ENCODE data around the gene SGSH. TPM values are rescaled to one million over a fixed set of nuclear protein-coding genes. Genes with fewer than 3 reads are reported as not detected.

The SGSH gene
- total RNA-seq, 1 donor: 17.6 TPM

DNA sequence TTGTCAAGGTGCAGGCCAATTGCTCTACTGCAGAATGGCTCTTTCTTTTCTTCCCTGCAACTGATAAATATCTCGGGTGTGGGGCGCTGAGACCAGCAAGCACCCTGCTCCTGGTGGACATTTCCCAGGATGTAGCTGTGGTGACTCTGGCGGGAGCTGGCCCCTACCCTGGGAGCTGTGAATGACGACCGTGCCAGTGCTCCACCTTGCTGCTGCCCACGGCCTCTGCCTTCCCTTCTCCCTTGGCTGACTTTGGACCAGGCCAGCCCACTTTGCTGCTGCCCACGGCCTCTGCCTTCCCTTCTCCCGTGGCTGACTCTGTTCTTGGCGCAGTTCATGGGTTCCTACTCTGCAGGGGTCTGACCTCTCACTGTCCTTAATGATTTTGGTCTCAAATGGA, 34.2 kb downstream of the SGSH start:
- no peak for DNase-seq (ENCODE audit: low read depth)
- H3K4me3 ChIP-seq (ENCODE audit: low read depth, low read length): no peak overlapping the region
- TF ChIP-seq, protein P1, sequence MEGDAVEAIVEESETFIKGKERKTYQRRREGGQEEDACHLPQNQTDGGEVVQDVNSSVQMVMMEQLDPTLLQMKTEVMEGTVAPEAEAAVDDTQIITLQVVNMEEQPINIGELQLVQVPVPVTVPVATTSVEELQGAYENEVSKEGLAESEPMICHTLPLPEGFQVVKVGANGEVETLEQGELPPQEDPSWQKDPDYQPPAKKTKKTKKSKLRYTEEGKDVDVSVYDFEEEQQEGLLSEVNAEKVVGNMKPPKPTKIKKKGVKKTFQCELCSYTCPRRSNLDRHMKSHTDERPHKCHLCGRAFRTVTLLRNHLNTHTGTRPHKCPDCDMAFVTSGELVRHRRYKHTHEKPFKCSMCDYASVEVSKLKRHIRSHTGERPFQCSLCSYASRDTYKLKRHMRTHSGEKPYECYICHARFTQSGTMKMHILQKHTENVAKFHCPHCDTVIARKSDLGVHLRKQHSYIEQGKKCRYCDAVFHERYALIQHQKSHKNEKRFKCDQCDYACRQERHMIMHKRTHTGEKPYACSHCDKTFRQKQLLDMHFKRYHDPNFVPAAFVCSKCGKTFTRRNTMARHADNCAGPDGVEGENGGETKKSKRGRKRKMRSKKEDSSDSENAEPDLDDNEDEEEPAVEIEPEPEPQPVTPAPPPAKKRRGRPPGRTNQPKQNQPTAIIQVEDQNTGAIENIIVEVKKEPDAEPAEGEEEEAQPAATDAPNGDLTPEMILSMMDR (IDR thresholded peaks at IDR 0.05; ENCODE audit: insufficient read depth, low read length): no peak

DNA sequence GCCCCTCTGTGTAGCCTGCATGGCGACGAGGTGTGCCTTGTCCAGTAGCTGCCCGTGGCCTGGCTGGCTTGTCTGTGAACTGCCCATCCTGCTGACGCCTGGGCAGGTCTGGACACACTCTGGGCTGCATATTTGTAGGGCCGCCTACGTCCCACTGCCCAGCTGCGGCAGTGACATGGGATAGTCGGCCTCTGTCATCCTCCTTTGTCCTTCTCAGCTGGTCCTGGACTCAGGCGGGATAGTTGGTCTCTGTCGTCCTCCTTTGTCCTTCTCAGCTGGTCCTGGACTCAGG, 35.8 kb downstream of the SGSH start:
- no peak overlapping the region for H3K4me3 ChIP-seq (ENCODE audit: low read depth, low read length)
- DNase-seq (ENCODE audit: low read depth): no peak
- TF ChIP-seq, protein P1 (IDR thresholded peaks at IDR 0.05; ENCODE audit: insufficient read depth, low read length): no peak

DNA sequence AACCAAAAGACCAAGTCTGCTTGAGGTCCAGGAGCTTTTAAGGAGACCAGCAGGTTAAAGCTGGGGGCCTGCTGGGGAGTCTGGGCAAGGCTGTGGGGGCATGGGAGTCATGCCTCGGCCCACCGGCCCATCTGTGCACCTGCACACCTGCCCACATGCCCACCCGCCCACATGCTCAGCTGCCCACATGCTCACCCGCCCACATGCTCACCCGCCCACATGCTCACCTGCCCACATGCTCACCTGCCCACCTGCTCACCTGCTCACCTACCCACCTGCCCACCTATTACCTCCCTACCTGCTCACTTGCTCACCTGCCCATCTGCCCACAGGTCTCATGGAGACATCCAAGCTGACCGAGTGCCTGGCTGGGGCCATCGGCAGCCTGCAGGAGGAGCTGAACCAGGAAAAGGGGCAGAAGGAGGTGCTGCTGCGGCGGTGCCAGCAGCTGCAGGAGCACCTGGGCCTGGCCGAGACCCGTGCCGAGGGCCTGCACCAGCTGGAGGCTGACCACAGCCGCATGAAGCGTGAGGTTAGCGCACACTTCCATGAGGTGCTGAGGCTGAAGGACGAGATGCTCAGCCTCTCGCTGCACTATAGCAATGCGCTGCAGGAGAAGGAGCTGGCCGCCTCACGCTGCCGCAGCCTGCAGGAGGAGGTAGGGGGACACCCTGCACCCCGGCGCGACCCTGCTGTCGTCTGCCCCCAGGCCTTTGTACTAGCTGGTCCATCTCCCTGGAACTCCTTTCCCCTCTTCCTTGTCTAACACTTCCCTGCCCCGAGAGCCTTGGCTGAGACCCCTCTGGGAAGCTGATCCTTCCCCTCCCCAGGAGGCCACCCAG, 36.3 kb downstream of the SGSH start:
- H3K4me3 ChIP-seq (ENCODE audit: low read depth, low read length): no peak overlapping the region
- TF ChIP-seq, protein P1 (IDR thresholded peaks at IDR 0.05; ENCODE audit: insufficient read depth, low read length): no peak
- no peak for DNase-seq (ENCODE audit: low read depth)

DNA sequence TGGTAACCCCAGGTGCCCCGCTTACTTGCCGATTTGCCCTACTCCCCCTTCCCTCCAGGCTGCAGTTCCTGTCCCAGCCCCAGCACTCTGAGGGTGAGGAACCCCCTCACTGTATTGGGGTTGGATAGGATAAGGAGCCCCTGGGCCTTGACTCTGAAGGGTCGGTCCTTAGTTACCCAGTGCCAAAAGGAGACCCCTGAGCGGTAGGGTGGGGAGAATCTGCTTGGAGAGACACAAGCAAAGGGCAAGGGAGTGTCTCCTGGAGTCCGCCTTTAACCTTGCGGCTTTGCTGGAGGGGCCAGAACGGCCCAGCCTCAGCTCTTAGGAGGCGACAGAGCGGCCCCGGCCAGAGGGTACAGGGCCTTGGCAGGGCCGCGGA, 37.3 kb downstream of the SGSH start:
- TF ChIP-seq, protein P1 (IDR thresholded peaks at IDR 0.05; ENCODE audit: insufficient read depth, low read length): no peak
- no peak overlapping the region for H3K4me3 ChIP-seq (ENCODE audit: low read depth, low read length)
- no peak for DNase-seq (ENCODE audit: low read depth)

DNA sequence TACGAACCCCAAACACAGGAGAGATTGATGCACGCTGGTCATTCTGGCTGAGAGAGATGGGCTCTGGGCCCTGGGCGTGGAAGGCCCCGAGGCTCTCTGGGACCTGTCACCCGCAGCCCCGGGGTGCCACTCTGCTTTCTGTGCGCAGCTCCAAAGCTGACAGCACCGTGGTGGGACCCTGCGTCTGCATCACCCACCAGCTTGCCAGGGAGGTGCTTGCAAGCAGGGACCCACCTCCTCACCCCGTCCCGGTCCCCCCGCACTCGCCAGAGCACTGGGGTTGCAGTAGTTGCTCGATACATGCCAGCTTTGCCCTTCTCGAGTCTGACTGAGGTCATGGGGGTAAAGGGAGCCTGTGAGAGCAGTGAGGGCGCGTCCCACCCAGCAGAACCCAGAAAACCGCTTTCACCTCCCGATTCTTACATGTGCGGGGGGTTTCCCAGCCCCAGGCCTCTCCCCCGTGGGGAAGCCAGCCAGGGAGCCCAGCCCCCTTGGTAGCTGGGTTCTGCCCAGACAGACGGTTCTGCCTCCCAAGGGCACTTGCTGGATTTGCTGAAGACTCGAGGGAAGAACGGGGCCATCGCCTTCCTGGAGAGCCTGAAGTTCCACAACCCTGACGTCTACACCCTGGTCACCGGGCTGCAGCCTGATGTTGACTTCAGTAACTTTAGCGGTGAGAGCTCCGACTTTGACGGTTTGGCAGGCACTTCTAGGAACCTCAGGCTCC, 37.9 kb downstream of the SGSH start:
- DNase-seq (ENCODE audit: low read depth): no peak
- TF ChIP-seq, protein P1 (IDR thresholded peaks at IDR 0.05; ENCODE audit: insufficient read depth, low read length): no peak
- H3K4me3 ChIP-seq (ENCODE audit: low read depth, low read length): no peak overlapping the region

DNA sequence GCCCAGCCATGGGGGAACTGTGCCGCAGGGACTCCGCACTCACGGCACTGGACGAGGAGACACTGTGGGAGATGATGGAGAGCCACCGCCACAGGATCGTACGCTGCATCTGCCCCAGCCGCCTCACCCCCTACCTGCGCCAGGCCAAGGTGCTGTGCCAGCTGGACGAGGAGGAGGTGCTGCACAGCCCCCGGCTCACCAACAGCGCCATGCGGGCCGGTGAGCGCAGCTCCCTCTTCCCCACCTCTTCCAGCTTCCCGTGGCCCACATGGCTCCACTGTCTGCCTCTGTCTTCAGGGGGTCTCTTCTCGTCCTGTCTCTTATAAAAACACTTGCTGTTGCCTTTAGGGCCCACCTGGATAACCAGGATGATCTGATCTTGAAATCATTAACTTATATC, 38.7 kb downstream of the SGSH start:
- no peak for DNase-seq (ENCODE audit: low read depth)
- H3K4me3 ChIP-seq (ENCODE audit: low read depth, low read length): no peak overlapping the region
- TF ChIP-seq, protein P1 (IDR thresholded peaks at IDR 0.05; ENCODE audit: insufficient read depth, low read length): no peak
